HG03064 (cell line): Measurements from ENCODE around the gene ARHGEF17.

Source experiments
- ATAC-seq: cut with Tn5 transposase; IDR thresholded peaks from one replicate; pipeline ENCODE4 v1.9.1; 2021; ENCODE audit warnings: low read depth; ENCODE audit not compliant: unreplicated experiment

ARHGEF17 gene

GRCh38 chr11:73389916-73390315, 81.8 kb downstream of the ARHGEF17 start:
- no peak for ATAC-seq

GRCh38 chr11:73390601-73391565, 82.8 kb downstream of the ARHGEF17 start:
- ATAC-seq = no peak

DNA sequence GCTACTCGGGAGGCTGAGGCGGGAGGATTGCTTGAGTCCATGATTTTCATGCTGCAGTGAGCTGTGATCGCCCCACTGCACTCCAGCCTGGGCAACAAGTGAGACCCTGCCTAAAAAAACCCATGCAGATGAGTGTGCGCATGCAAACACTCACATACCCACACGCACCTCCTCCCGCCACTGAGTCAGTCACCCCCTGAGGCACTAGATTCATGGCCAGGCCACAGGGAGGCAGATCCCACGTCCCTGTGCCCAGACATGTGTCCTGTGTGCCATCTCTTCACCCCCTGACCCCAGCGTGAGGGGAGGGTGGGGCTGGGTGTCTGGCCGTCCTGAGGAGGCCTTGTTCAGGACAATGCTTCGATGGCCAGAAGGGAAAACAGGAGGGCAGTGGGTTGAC, 83.6 kb downstream of the ARHGEF17 start:
- ATAC-seq = no peak

DNA sequence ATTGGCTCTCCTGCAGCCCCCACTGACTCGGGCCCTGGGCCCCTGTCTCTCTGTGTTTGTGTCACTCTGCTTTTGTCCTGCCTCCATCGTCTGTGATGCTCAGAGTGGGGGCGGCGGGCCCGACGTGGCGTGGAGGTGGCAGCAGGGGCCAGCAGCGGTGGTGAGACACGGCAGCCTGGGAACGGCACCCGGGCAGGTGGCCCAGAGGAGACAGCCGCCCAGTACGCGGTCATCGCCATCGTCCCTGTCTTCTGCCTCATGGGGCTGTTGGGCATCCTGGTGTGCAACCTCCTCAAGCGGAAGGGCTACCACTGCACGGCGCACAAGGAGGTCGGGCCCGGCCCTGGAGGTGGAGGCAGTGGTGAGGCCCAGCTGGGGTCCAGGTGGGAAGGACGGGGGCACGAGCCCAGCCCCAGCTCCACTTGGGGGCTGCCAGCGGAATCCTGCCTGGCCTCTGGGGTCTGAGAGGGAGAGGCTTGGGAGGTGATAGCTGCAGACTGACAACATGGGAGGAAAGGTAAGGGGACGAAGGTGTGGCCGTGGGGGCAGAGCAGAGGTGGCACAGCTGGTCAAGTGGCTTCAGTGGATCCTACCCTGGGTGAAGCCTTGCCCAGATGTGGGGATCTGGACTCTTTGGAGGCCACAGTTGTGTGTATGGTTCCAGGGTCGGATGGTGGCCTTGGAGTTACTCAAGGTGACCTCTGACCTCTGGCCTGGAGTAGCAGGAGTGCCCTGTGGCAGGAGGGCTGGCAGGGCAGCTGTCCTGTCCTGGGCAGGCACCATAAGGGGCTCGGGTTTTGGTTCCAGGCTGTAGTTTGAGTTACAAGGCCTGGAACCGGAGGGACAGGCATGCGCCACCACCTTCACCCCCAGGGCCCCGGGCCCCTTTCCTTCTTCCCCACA, 84.3 kb downstream of the ARHGEF17 start:
- no peak for ATAC-seq

DNA sequence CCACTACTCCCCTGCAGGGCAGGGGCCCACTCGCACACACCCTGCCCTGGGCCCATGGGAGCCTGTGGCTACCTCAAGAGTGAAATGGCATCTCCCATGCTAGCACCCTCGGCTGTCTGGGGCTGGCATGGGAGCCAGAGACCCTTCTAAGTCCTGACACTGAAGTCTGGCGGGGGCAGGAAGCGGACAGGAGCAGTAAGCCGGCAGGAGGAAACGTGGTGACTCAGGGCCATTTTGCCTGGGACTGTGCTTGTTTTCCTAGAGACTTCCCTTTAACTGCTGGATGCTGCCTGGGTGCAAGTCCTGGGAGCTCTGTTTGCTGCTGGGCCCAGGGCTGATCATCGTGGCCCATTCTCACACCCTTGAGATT, 84.9 kb downstream of the ARHGEF17 start:
- no peak for ATAC-seq

GRCh38 chr11:73393479-73394415, 85.7 kb downstream of the ARHGEF17 start:
- ATAC-seq = no peak

DNA sequence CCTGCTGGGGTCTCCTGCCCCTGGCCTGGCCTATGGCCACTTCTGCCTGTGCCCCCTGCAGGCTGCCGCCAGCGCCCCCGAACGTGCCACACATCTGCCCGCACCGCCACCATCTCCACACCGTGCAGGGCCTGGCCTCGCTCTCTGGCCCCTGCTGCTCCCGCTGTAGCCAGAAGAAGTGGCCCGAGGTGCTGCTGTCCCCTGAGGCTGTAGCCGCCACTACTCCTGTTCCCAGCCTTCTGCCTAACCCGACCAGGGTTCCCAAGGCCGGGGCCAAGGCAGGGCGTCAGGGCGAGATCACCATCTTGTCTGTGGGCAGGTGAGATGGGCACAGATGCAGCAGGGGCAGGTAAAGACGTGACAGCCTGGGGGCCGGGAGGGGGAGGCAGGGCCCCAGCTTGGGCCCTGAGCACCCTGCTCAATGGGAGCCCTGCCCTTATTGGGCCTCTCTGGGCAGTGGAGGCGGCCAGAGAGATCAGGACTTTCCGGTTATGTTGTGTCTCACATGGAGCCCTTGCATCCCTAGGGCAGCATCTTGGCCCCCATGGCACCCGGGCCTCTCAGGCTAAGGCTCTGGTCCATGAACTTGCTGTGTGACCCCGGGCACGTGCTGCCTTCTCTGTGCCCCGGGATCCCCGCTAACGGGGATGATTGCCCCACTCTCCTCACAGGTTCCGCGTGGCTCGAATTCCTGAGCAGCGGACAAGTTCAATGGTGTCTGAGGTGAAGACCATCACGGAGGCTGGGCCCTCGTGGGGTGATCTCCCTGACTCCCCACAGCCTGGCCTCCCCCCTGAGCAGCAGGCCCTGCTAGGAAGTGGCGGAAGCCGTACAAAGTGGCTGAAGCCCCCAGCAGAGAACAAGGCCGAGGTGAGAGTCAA, 86.6 kb downstream of the ARHGEF17 start:
- ATAC-seq = no peak

DNA sequence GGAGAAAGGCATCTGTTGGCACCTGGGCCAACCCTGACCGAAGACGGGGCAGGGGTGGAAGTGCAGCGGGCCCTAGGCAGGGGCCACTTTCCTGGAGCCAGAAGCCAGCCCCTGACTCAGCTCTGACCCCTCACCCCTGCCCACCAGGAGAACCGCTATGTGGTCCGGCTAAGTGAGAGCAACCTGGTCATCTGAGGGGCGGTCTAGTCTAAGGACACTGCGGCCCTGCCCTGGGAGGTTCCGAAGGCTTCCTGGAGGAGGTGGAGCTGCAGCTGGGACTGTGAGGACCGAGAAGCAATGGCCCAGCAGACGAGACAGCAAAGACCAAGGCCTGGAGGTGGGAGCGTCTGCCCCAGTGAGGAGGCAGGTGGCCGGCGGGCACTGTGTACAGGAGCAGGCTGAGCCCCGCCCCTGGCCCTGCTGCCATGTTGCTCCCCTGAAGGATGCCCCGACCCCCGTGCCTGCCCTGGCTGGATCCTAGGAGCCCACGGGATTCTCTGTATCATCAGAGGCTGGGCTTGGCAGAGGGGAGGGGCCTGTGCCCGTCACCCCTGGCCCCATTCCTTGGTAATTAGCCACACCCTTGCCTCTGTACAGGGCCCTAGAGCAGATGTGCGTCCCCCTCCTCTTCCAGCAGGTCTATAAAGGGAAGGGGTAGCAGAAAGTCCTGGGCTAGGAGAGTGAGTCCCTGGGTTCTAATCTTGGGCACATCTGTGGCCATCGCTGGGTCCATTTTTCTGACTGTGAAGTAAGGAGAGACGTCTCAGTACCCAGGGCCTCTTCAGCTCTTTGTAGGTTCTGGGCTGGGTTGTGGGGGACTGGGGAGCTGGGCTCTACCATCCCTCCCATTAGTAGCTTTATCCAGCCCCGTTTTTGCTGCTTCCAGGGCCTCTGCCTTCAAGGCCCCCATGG, 87.5 kb downstream of the ARHGEF17 start:
- no peak for ATAC-seq

DNA sequence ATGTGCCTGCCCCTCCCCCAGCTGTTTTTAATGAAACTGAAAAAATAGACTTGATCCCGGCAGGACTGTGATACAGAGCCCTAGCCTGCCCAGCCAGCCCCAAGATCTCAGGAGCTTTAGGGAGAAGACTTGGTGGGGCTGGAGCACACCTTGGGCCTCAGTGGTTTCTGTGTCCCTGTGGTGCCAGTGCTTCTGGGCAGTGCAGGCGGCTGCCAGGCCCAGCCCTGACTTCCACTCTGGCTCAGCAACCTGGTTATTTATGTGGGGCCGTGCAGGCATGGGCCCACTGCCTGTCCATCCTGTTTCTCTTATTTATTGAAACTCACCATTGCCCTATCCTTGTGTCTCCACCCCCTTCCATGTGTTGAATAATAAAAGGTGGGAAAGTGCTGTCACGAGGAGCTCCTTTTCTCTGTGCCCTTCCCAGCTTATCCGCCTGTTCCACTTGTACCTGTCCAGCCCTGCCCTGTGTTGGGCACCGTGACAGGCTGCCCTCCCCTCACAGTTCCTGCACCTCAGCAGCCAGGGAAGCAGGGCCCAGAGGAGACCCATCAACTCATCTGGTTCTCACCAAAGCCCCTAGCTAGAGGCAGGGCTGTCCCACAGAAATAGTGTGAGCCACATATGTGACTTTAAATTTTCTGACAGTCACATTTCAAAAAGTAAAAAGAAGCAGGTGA, 88.3 kb downstream of the ARHGEF17 start:
- no peak for ATAC-seq

DNA sequence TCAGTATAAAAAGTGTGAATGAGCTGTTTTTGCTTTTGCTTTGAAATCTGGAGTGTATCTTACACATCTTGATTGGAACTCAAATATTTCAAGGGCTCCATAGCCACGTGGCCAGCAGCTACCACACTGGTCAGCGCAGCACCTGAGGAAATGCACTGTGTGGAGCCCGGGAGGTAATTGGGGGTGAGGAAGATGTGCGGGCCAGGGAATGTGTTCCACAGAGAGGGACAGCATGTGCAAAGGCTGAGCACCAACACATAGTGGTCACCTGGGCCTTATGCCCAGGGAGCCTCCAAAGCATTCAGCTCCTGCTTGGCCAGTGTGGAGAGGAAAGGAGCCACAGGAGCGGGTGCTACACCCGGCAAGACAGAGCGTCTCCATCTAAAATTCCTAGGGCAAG, 88.9 kb downstream of the ARHGEF17 start:
- no peak for ATAC-seq

- ATAC-seq = no peak
Observed at GRCh38 chr11:73397468-73398131, 89.5 kb downstream of the ARHGEF17 start.

- no peak for ATAC-seq
Observed at GRCh38 chr11:73398132-73398526, 90.1 kb downstream of the ARHGEF17 start.

- no peak for ATAC-seq
Observed at GRCh38 chr11:73398721-73399120, 90.6 kb downstream of the ARHGEF17 start.

DNA sequence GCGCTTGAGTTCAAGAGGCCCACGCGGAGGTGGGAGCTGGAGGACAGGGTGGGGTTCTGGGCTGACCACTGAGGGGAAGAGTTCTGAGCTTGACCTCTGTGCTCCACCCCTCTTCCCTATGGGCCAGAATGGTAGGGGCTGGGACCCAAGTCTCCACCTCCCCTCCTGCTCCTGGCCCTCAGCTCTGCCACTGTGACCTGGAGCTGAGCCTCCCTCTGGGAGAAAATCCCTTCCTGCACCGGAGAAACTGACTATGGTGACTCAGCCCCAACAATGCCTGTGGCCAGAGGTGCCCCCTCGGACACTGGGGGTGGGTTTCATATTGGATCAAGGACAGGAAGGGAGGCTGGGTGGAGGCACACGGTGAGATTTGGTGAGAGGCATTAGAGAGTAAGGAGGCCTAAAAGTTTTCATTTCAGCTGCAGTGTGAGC, 91.1 kb downstream of the ARHGEF17 start:
- no peak for ATAC-seq

GRCh38 chr11:73399636-73400035, 91.6 kb downstream of the ARHGEF17 start:
- ATAC-seq = no peak

DNA sequence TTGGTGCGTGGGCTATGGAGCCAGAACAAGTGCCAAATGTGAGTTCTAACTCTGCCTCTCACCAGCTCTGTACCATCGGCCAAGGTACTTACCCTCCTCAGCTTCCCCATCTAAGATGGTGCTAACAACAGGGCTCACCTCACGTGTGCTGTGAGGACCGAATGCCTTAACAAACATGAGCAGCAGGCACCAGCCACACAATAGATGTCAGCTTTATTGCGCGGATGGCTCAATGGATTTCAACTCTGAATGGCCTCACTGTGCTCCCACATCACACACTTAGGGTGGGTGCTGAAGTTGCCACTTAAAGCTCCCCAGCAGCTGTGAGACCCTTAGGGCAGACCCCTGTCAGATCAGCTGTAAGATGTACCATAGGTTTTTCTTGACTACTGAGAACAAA, 92.2 kb downstream of the ARHGEF17 start:
- no peak for ATAC-seq

- no peak for ATAC-seq
Observed at GRCh38 chr11:73401217-73401923, 93.3 kb downstream of the ARHGEF17 start.
